ENCODE data around the gene LMNA.

Gene LMNA

GRCh38 chr1:156076609-156077429, 37.7 kb upstream of the LMNA start:
- peak; percentile 47 for TF ChIP-seq FOXP2 (optimal IDR thresholded peaks at IDR 0.05; ENCODE audit: borderline replicate concordance, extremely low read depth, extremely low read length, insufficient read depth)
- no peak for TF ChIP-seq TAF1 (IDR thresholded peaks at IDR 0.05; ENCODE audit: borderline replicate concordance, insufficient read depth, low read length)
- TF ChIP-seq REST (IDR thresholded peaks at IDR 0.05; ENCODE audit: insufficient read depth in 1 of 2, low read depth in 2 of 2, low read length in 2 of 2), result no peak
- TF ChIP-seq SIN3A (IDR thresholded peaks at IDR 0.05; ENCODE audit: borderline replicate concordance, insufficient read depth, low read length), result no peak
- TF ChIP-seq POLR2AphosphoS5 (IDR thresholded peaks at IDR 0.05; ENCODE audit: low read depth, low read length), result no peak

- TF ChIP-seq POLR2AphosphoS5 (IDR thresholded peaks at IDR 0.05; ENCODE audit: low read depth, low read length) (no peak), FOXP2 (optimal IDR thresholded peaks at IDR 0.05; ENCODE audit: borderline replicate concordance, extremely low read depth, extremely low read length, insufficient read depth) (no peak), REST (IDR thresholded peaks at IDR 0.05; ENCODE audit: insufficient read depth in 1 of 2, low read depth in 2 of 2, low read length in 2 of 2) (no peak), SIN3A (IDR thresholded peaks at IDR 0.05; ENCODE audit: borderline replicate concordance, insufficient read depth, low read length) (no peak), TAF1 (IDR thresholded peaks at IDR 0.05; ENCODE audit: borderline replicate concordance, insufficient read depth, low read length) (no peak)
These were observed 37.1 kb upstream of the LMNA start for GRCh38 chr1:156077430-156077760.

- TF ChIP-seq FOXP2 (optimal IDR thresholded peaks at IDR 0.05; ENCODE audit: borderline replicate concordance, extremely low read depth, extremely low read length, insufficient read depth) (no peak), TAF1 (IDR thresholded peaks at IDR 0.05; ENCODE audit: borderline replicate concordance, insufficient read depth, low read length) (no peak), POLR2AphosphoS5 (IDR thresholded peaks at IDR 0.05; ENCODE audit: low read depth, low read length) (no peak), REST (IDR thresholded peaks at IDR 0.05; ENCODE audit: insufficient read depth in 1 of 2, low read depth in 2 of 2, low read length in 2 of 2) (no peak), SIN3A (IDR thresholded peaks at IDR 0.05; ENCODE audit: borderline replicate concordance, insufficient read depth, low read length) (no peak)
These were observed 35.8 kb upstream of the LMNA start for GRCh38 chr1:156078728-156079127.

GRCh38 chr1:156079762-156080161, 34.7 kb upstream of the LMNA start:
- TF ChIP-seq POLR2AphosphoS5 (IDR thresholded peaks at IDR 0.05; ENCODE audit: low read depth, low read length) (no peak), SIN3A (IDR thresholded peaks at IDR 0.05; ENCODE audit: borderline replicate concordance, insufficient read depth, low read length) (no peak), REST (IDR thresholded peaks at IDR 0.05; ENCODE audit: insufficient read depth in 1 of 2, low read depth in 2 of 2, low read length in 2 of 2) (no peak), FOXP2 (optimal IDR thresholded peaks at IDR 0.05; ENCODE audit: borderline replicate concordance, extremely low read depth, extremely low read length, insufficient read depth) (no peak), TAF1 (IDR thresholded peaks at IDR 0.05; ENCODE audit: borderline replicate concordance, insufficient read depth, low read length) (no peak)

Measured in PFSK-1 (cell line).